Stomach (tissue), 4 donors: Measurements from ENCODE around the gene NUDT2.

Experiments used
- CTCF ChIP-seq, 7 experiments: fragments of 450-650 bp in 4 of 7; fragments of 200-600 bp in 3 of 7; sonication (generic) in 3 of 7; IDR thresholded peaks; one replicate each; pipeline ENCODE4 v1.5.1; 2016 to 2019; ENCODE audit warnings: antibody characterized with exemption in 7 of 7, control low read depth in 2 of 7, mild to moderate bottlenecking in 1 of 7
- EP300 ChIP-seq: sonication (generic); formaldehyde crosslinking; IDR thresholded peaks from one replicate; pipeline ENCODE4 v1.6.1; 2017; ENCODE audit warnings: antibody characterized with exemption
- POLR2A ChIP-seq, 4 donors: fragments of 450-650 bp; IDR thresholded peaks; one replicate each; pipeline ENCODE4 v1.6.1; 2016; ENCODE audit warnings: antibody characterized with exemption in 4 of 4, control low read depth in 2 of 4, mild to moderate bottlenecking in 1 of 4, moderate library complexity in 1 of 4
- POLR2AphosphoS5 ChIP-seq, 3 donors: sonication (generic); formaldehyde crosslinking; IDR thresholded peaks; one replicate each; pipeline ENCODE4 v1.6.1; 2016; ENCODE audit warnings: antibody characterized with exemption in 3 of 3

DNA sequence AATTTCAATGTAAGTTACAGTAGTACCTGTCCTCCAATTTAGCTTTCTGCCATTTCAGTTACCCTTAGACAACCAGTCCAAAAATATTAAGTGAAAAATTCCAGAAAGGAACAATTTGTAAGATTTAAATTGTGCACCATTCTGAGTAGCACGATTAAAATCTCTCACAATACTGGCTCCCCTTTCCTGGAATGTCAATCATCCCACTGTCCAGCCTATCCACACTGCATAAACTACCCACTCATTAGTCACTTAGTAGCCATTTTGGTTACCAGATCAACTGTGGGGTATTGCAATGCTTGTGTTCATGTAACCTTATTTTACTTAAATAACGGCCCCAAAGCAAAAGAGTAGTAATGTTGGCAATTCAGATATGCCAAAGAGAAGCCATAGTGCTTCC, 11.9 kb upstream of the NUDT2 start:
- TF ChIP-seq CTCF (IDR thresholded peaks at IDR 0.05) (no peak), POLR2A (IDR thresholded peaks at IDR 0.05) (no peak), POLR2AphosphoS5 (IDR thresholded peaks at IDR 0.05) (no peak), EP300 (no peak)
